ENCODE results near the gene SLC9A9. TPM values are rescaled to one million over a fixed set of nuclear protein-coding genes. Genes with fewer than 3 reads are reported as not detected.

SLC9A9 gene
- polyA plus RNA-seq, 1 donor from 2014 or later = 0.54 TPM

GRCh38 chr3:143339451-143339850 is 508.8 kb downstream of the SLC9A9 start:
- Histone ChIP-seq H3K4me2 (ENCODE audit: low read length) (no peak overlapping the region), H3K9me2 (ENCODE audit: insufficient read depth, low read length) (no peaks in the 10 kb centered on the region), H3K79me2 (replicated peaks; ENCODE audit: insufficient read depth, low read length) (no peaks in the 10 kb centered on the region), H4K20me1 (ENCODE audit: insufficient read depth) (no peaks in the 10 kb centered on the region), H3K27me3 (ENCODE audit: insufficient read depth, low read depth, low read length) (no peaks in the 10 kb centered on the region), H3F3A (ENCODE audit: insufficient read depth, low read length, poor library complexity, severe bottlenecking) (no peaks in the 10 kb centered on the region), H3K9me3 (ENCODE audit: low read length) (peaks cover 4% of the 10 kb centered on the region), H3K36me3 (ENCODE audit: insufficient read depth, low read length) (no peaks in the 10 kb centered on the region), H3K9ac (ENCODE audit: low read length) (no peak overlapping the region), H2AFZ (ENCODE audit: low read depth, low read length) (no peak overlapping the region), H3K27ac (ENCODE audit: low read length) (no peak overlapping the region), H3K4me3 (ENCODE audit: low read length) (no peak overlapping the region)
- no peak for TF ChIP-seq RAD21 (conservative IDR thresholded peaks at IDR 0.05)
- no peak for TF ChIP-seq POLR2AphosphoS5 (IDR thresholded peaks at IDR 0.05)
- TF ChIP-seq, protein P1, sequence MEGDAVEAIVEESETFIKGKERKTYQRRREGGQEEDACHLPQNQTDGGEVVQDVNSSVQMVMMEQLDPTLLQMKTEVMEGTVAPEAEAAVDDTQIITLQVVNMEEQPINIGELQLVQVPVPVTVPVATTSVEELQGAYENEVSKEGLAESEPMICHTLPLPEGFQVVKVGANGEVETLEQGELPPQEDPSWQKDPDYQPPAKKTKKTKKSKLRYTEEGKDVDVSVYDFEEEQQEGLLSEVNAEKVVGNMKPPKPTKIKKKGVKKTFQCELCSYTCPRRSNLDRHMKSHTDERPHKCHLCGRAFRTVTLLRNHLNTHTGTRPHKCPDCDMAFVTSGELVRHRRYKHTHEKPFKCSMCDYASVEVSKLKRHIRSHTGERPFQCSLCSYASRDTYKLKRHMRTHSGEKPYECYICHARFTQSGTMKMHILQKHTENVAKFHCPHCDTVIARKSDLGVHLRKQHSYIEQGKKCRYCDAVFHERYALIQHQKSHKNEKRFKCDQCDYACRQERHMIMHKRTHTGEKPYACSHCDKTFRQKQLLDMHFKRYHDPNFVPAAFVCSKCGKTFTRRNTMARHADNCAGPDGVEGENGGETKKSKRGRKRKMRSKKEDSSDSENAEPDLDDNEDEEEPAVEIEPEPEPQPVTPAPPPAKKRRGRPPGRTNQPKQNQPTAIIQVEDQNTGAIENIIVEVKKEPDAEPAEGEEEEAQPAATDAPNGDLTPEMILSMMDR (IDR thresholded peaks at IDR 0.05; ENCODE audit: poor library complexity, severe bottlenecking) = no peak
- TF ChIP-seq EP300 (conservative IDR thresholded peaks at IDR 0.05; ENCODE audit: poor library complexity, severe bottlenecking) = no peak
- no peak for TF ChIP-seq TAF1 (IDR thresholded peaks at IDR 0.05; ENCODE audit: low read depth)
- no peak for TF ChIP-seq EZH2 (IDR thresholded peaks at IDR 0.05; ENCODE audit: borderline replicate concordance, insufficient read depth, low read length, poor library complexity, severe bottlenecking)
- no peak for TF ChIP-seq REST (IDR thresholded peaks at IDR 0.05; ENCODE audit: borderline replicate concordance)
- no peak for TF ChIP-seq SMC3 (conservative IDR thresholded peaks at IDR 0.05; ENCODE audit: poor library complexity)
- TF ChIP-seq MXI1 (conservative IDR thresholded peaks at IDR 0.05; ENCODE audit: poor library complexity, severe bottlenecking) = no peak

- H3K36me3 ChIP-seq (ENCODE audit: insufficient read depth, low read length) = no peaks in the 10 kb centered on the region
Measured at GRCh38 chr3:143337387-143337786, 510.9 kb downstream of the SLC9A9 start.

More at GRCh38 chr3:143337387-143337786, 510.9 kb downstream of the SLC9A9 start:
- no peaks in the 10 kb centered on the region for H3K79me2 ChIP-seq (replicated peaks; ENCODE audit: insufficient read depth, low read length)
- no peak overlapping the region for H2AFZ ChIP-seq (ENCODE audit: low read depth, low read length)
- H3K9ac ChIP-seq (ENCODE audit: low read length) = no peak overlapping the region
- no peaks in the 10 kb centered on the region for H4K20me1 ChIP-seq (ENCODE audit: insufficient read depth)
- H3K27ac ChIP-seq (ENCODE audit: low read length) = no peak overlapping the region
- H3K9me3 ChIP-seq (ENCODE audit: low read length) = peaks cover 4% of the 10 kb centered on the region
- TF ChIP-seq REST (IDR thresholded peaks at IDR 0.05; ENCODE audit: borderline replicate concordance) = no peak
- no peak for TF ChIP-seq SMC3 (conservative IDR thresholded peaks at IDR 0.05; ENCODE audit: poor library complexity)
- TF ChIP-seq MXI1 (conservative IDR thresholded peaks at IDR 0.05; ENCODE audit: poor library complexity, severe bottlenecking) = no peak
- no peak for TF ChIP-seq EZH2 (IDR thresholded peaks at IDR 0.05; ENCODE audit: borderline replicate concordance, insufficient read depth, low read length, poor library complexity, severe bottlenecking)
- no peak for TF ChIP-seq TAF1 (IDR thresholded peaks at IDR 0.05; ENCODE audit: low read depth)
- TF ChIP-seq POLR2AphosphoS5 (IDR thresholded peaks at IDR 0.05) = no peak
- TF ChIP-seq, protein P1 (IDR thresholded peaks at IDR 0.05; ENCODE audit: poor library complexity, severe bottlenecking) = no peak
- no peak for TF ChIP-seq EP300 (conservative IDR thresholded peaks at IDR 0.05; ENCODE audit: poor library complexity, severe bottlenecking)
- no peak for TF ChIP-seq RAD21 (conservative IDR thresholded peaks at IDR 0.05)
- H3K27me3 ChIP-seq (ENCODE audit: insufficient read depth, low read depth, low read length) = no peaks in the 10 kb centered on the region
- no peaks in the 10 kb centered on the region for H3F3A ChIP-seq (ENCODE audit: insufficient read depth, low read length, poor library complexity, severe bottlenecking)
- no peak overlapping the region for H3K4me3 ChIP-seq (ENCODE audit: low read length)
- H3K9me2 ChIP-seq (ENCODE audit: insufficient read depth, low read length) = no peaks in the 10 kb centered on the region
- no peak overlapping the region for H3K4me2 ChIP-seq (ENCODE audit: low read length)
